ENCODE results near the gene ZNF493. TPM values are rescaled to one million over a fixed set of nuclear protein-coding genes. Genes with fewer than 3 reads are reported as not detected.

Gene ZNF493
- total and polyA plus RNA-seq, 2 donors (not counting 3 experiments of a cell fraction or from before 2014, with no cell fraction given): 2.4 to 8.0 TPM

DNA sequence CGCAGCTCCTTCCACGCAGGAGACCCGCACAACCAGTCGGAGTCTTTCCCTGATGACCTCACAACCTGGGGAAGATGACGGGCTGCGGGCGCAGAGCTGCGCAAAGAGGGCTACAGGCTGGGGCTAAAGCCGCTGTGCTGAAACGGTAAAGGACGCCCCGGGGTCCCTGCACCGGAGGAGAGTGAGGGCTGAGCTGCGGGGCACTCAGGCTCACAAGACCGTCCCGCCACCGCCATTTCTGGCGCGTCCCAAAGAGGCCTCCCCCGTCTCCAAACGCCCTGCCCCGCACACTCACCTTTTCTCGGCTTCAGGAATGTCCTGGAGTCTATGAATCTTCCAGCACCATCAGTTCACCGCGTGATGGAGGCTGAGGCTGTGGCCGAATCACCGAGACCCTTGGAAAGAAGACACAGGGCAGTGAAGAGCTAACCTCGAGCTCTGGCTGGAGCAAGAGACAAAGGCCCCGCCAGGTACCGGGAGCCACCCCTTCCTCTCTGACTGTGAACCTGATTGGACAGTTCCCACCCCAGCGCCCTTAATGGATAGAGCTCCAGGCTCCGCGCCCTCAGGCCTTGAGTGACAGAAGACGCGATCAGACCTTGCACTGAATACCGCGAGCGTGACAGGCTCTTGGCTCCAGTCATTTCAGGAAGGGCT lies 66.6 kb downstream of the ZNF493 start:
- CTCF ChIA-PET: no interaction called here

More for the DNA sequence above, 66.6 kb downstream of the ZNF493 start:
- intact Hi-C loops (cut with micrococcal nuclease) (no loop called here), dilution Hi-C loops (cut with MboI; ENCODE audit: extremely low pct_ligation_motif_present, low sequenced_read_pairs) (no loop called here)
- Histone ChIP-seq H3K9me3 (replicated peaks; ENCODE audit: control insufficient read depth, insufficient read depth, low read length) (no peaks in the 10 kb centered on the region), H3K9me1 (replicated peaks; ENCODE audit: control insufficient read depth, extremely low read depth, insufficient read depth, low read length) (no peaks in the 10 kb centered on the region), H3K79me2 (ENCODE audit: control insufficient read depth, insufficient read depth, low read length) (no peaks in the 10 kb centered on the region), H4K20me1 (replicated peaks; ENCODE audit: control insufficient read depth, extremely low read depth, insufficient read depth, low read length) (no peaks in the 10 kb centered on the region), H3K36me3 (ENCODE audit: control insufficient read depth in 2 of 2, extremely low read depth in 1 of 2, insufficient read depth in 2 of 2, low read length in 2 of 2) (no peaks in the 10 kb centered on the region), H3K9ac (replicated peaks; ENCODE audit: extremely low read depth, insufficient read depth, low read length) (no peak overlapping the region), H2AFZ (ENCODE audit: low read depth, low read length) (no peak overlapping the region), H3K27ac (ENCODE audit: insufficient read depth, low read depth, low read length) (no peak overlapping the region), H3K4me2 (ENCODE audit: insufficient read depth, low read length) (no peak overlapping the region), H3K4me1 (ENCODE audit: control insufficient read depth, extremely low read depth, insufficient read depth, low read length) (no peaks in the 10 kb centered on the region), H3K27me3 (ENCODE audit: control insufficient read depth in 2 of 2, insufficient read depth in 2 of 2, low read length in 2 of 2) (no peaks in the 10 kb centered on the region), H3K4me3 (replicated peaks in 1 of 3; ENCODE audit: insufficient read depth in 1 of 3, low read depth in 1 of 3, low read length in 3 of 3) (no peak overlapping the region)
- no peak for TF ChIP-seq MYC (IDR thresholded peaks at IDR 0.05; ENCODE audit: low read depth, low read length)
- no peak for TF ChIP-seq GATA2 (IDR thresholded peaks at IDR 0.05; ENCODE audit: insufficient read depth, insufficient read length, low read depth, low read length)
- TF ChIP-seq EZH2 (IDR thresholded peaks at IDR 0.05; ENCODE audit: borderline replicate concordance, low read depth, low read length, severe bottlenecking): no peak
- TF ChIP-seq, protein P1, sequence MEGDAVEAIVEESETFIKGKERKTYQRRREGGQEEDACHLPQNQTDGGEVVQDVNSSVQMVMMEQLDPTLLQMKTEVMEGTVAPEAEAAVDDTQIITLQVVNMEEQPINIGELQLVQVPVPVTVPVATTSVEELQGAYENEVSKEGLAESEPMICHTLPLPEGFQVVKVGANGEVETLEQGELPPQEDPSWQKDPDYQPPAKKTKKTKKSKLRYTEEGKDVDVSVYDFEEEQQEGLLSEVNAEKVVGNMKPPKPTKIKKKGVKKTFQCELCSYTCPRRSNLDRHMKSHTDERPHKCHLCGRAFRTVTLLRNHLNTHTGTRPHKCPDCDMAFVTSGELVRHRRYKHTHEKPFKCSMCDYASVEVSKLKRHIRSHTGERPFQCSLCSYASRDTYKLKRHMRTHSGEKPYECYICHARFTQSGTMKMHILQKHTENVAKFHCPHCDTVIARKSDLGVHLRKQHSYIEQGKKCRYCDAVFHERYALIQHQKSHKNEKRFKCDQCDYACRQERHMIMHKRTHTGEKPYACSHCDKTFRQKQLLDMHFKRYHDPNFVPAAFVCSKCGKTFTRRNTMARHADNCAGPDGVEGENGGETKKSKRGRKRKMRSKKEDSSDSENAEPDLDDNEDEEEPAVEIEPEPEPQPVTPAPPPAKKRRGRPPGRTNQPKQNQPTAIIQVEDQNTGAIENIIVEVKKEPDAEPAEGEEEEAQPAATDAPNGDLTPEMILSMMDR (IDR thresholded peaks at IDR 0.05; ENCODE audit: extremely low read depth in 1 of 2, insufficient read depth in 1 of 2, low read depth in 1 of 2, low read length in 2 of 2): no peak
- TF ChIP-seq FOS (IDR thresholded peaks at IDR 0.05; ENCODE audit: borderline replicate concordance, insufficient read depth, low read length): no peak
- TF ChIP-seq JUN (IDR thresholded peaks at IDR 0.05; ENCODE audit: borderline replicate concordance, insufficient read depth, insufficient read length, low read depth): no peak
- no peak for TF ChIP-seq POLR2A (IDR thresholded peaks at IDR 0.05; ENCODE audit: low read depth, low read length)
- TF ChIP-seq, protein P2, sequence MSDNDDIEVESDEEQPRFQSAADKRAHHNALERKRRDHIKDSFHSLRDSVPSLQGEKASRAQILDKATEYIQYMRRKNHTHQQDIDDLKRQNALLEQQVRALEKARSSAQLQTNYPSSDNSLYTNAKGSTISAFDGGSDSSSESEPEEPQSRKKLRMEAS (IDR thresholded peaks at IDR 0.05; ENCODE audit: insufficient read depth, insufficient read length): no peak
- DNase-seq (ENCODE audit: low read depth, low spot score) (no peak), FAIRE-seq (no peak)
- POLR2A ChIA-PET: no interaction called here
- no TSS peak for BruUV-seq (replicated peaks)

All from endothelial cell of umbilical vein (primary cell).